ENCODE data around the gene ADNP.
A peak's percentile ranks its signal among the peaks of the same experiment; 100 is the strongest.
"Not testable (repeated sequence)": the region's sequence is repeated elsewhere in the genome, so short reads cannot be mapped to it uniquely, and the experiment has no call there.

The ADNP gene

DNA sequence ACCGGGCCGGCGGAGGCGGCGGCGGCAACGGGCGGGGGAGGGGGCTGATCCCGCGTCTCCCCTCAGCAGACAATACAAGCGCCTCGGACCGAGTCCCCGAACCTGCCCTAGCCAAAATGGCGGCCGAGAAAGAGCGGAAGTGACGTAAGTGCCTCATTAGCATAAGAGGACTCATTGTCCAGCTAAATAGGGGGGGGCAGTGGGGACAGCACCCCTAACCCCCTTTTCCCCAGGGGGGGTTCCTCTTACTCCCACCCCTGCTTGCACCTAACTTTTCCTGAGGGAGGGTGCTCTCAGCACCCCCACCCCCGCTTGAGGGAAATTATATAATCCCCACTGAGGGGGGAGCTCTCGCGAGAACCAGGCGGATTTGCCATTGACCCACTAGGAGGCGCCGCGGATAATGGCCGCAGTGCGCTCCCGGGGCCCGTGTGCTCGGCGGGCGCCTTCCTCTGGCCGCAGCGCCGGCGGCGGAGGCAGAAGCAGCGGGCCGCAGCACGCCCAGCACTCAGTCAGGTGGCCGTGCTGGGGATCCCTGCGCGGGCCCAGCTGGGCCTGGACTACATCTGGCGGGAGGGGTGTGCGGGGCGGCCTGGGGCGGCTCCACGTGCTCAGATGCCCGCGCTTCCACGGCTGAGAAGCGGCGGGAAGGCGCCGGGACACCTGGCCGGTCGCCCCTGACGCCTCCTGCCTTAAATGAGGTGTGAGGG is at the start of gene ADNP:
ADNP (minus strand) TSS at position 132 of the 710 bp plus-strand sequence. CDS start 27,441 bp downstream, outside the sequence.
- peak; percentile 90 for DNase-seq

DNA sequence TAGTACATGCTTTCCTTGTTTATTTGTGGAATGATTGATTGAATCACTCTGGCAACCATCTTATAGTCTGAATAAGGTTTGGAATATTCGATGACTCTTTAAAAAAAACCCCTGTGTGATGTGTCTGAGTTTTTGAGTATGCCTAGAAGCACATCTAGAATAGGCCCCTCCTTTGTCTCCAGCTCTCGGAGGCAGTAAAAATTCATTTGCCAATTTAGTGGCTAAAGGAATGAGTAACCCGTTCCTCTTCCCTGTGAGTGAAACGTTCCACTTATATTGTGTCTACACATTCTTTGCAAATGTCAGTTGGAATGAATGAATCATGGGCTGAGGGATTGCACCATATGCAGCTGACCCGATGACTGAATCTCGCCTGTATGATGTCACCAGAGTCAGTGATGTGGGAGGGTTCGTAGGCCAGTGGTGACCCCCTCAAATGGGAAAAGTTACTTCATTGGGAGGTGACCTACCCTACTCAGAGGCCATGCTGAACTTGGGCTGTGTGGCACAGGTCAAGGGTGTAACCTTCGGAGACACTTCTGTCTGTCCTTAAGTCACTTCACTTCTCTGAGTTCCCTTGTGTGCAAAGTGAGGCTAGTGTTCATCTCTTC is 48.9 kb upstream of the ADNP start:
- peak; percentile 98 for DNase-seq

DNA sequence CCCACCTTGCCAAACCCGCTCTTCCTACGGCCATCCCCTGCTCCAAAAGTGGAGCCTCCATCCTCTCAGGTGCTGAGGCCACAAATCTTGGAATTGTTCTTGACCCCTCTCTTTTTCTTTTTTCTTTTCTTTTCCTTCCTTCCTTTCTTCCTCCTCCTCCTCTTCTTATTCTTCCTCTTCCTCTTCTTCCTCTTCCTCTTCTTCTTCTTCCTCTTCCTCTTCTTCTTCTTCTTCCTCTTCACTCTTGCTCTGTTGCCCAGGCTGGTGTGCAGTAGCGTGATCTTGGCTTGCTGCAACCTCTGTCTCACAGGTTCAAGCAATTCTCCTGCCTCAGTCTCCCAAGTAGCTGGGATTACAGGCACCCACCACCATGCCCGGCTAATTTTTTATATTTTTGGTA is 47.3 kb upstream of the ADNP start:
- not testable (repeated sequence) for DNase-seq

DNA sequence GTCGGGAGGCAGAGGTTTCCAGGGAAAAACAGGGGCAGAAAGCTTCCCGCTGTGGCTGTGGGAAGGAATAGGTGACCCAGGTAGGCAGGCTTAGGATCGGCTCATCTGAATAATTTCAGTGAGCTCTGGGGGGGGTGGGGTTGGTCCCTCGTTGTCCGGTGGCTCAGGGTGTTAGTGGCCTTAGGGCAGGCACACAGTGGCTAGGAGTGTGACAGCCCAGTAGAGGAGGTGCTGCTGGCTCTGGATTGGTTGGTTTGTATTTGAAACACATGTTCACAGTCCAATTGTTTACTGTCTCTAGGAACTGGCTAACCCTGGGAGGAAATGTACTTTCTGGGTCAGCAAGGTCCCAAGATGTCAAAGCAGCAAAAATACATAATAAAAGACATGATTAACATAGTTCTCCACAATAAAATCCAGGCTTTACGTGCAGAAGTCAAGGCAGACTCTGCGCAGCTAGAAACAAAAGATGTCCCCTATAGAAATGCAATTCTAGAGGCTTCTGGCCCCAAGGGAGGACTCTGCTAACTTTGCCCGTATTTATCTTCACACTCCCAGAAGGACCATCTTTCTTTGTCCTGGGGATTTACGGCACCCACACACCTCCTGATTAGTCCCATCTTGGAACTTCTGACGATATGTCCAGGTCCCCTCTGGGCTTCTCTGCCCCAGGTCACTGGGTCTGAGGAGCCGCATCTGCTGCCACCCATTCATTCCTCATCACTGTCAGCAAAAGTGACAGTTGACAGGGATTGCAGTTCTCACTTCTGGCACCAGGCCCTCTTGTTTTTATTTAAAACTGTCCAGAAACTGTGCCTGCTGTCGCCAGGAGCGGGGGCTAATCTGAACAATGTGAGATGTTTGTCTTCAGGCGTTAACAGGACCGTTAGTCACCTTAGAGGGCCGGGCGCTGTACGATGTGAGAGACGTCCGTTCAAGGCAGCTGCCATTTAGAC is 46.1 kb upstream of the ADNP start:
- no peak for DNase-seq

- DNase-seq: no peak
These were observed 44.6 kb upstream of the ADNP start for GRCh38 chr20:50975701-50976330.

- DNase-seq: no peak
These were observed 38.7 kb upstream of the ADNP start for GRCh38 chr20:50969912-50970311.

- no peak for DNase-seq
These were observed 38.2 kb upstream of the ADNP start for GRCh38 chr20:50969435-50969834.

GRCh38 chr20:50968289-50968688 is 37.1 kb upstream of the ADNP start:
- no peak for DNase-seq

- DNase-seq: no peak
These were observed 36.3 kb upstream of the ADNP start for GRCh38 chr20:50967586-50967985.

DNA sequence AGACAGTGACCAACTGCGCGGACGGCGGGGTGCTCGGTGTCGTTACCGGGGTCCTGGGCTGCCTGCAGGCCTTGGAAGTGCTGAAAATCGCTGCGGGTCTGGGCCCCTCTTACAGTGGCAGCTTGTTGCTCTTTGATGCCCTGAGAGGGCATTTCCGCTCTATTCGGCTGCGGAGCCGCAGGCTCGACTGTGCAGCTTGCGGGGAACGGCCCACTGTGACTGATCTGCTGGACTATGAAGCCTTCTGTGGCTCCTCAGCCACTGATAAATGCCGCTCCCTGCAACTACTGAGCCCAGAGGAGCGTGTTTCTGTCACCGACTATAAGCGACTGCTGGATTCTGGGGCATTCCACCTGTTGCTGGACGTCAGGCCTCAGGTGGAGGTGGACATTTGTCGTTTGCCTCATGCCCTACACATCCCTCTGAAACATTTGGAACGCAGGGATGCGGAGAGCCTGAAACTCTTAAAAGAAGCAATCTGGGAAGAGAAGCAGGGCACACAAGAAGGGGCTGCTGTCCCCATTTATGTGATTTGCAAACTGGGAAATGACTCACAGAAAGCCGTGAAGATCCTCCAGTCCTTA is 28.4 kb upstream of the ADNP start:
- no peak for DNase-seq

- peak; percentile 99 for DNase-seq
These were observed 27.6 kb upstream of the ADNP start, which contains the start of gene MOCS3 for GRCh38 chr20:50958615-50959542. Gene MOCS3 (plus strand): TSS chr20:50958818. CDS start chr20:50958843, 25 bp downstream.

DNA sequence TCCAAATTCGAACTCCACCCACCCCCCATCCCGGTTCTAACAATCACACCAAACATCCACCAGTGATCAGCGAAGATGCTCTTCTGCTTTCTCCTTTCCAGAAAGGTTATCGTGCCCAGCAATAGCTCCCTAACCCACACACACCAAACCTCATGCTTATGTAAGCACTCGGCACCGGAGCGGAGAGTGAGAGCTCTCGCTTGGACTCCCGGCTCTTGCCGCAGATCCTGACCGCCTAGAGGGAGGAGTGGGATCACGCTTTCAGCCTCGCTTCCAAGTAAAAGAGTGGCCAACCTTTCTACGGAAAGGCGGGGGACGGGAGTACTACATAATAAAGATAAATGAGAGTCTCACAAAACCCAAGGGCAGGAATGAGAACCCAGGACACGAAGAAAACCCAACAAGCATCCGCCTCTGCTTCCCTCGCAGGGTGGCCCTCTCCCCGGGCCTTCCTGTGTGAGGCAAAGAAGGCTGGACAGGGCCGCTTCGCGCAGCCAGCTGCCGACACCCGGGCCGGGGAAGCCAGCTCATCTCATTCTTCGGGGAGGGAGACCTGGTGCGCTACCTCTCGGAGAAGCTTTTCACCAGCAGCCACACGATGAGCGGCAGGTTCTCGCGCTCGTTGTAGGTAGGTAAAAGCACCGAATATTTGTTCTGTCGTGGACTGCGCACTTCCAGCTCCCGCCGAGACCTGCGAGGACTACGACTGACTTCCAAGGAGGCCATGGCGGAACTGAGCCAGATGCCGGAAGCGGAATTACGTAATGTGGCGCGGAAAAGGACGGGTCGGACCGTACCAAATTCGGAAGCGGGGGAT is 26.8 kb upstream of the ADNP start, which contains the start of gene DPM1:
DPM1 (minus strand) TSS at position 735 of the 817 bp plus-strand sequence; CDS start at position 726, 9 bp downstream.
- DNase-seq: peak; percentile 90

GRCh38 chr20:50957276-50957675 is 26.0 kb upstream of the ADNP start:
- no peak for DNase-seq

GRCh38 chr20:50953821-50954220 is 22.6 kb upstream of the ADNP start:
- DNase-seq: no peak

DNA sequence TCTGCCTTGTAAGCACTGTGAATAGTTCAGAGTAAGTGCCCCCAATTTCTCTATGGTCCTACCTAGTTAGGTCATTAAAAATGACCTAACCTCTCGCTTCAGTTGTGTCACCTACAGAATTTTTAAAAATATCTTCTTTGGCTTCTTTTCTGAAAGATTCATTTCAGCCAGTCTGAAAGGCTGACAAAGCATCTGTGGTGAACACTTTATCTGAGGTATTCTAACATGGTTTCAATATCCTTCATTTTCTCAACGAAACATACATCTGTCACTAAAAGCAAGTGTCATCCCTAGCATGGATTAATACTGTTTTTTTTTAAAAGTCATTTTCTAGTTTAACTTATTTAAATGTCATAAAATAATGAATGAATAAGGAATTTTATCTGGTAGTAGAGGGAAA is 22.0 kb upstream of the ADNP start:
- no peak for DNase-seq

GRCh38 chr20:50948132-50948785 is 17.0 kb upstream of the ADNP start:
- no peak for DNase-seq

- no peak for DNase-seq
These were observed 11.8 kb upstream of the ADNP start for GRCh38 chr20:50943069-50943468.

GRCh38 chr20:50933589-50933988 is 2.4 kb upstream of the ADNP start:
- DNase-seq: no peak

GRCh38 chr20:50932691-50933280 is 1.5 kb upstream of the ADNP start:
- DNase-seq: no peak

Measured in inflammatory macrophage treated with lipopolysaccharide for 4 hours (primary cell).